Epithelial cell of esophagus (primary cell): ENCODE results near the gene CKMT2.
A peak's percentile ranks its signal among the peaks of the same experiment; 100 is the strongest.

Experiments
- DNase-seq: peaks from one replicate; pipeline ENCODE4 v3.0.0; 2010; ENCODE audit warnings: low read depth
- H3K4me3 ChIP-seq: 2 replicates; pipeline ENCODE4 v1.5.1; 2011; ENCODE audit warnings: mild to moderate bottlenecking, low read length, control low read depth
- TF ChIP-seq, protein P1 (sequence below): IDR thresholded peaks from 2 replicates; pipeline ENCODE4 v1.5.1; 2011; ENCODE audit warnings: low read depth, mild to moderate bottlenecking, low read length, control low read depth, inconsistent platforms; ENCODE audit not compliant: insufficient read depth; ENCODE audit errors: missing control alignments

Gene CKMT2

GRCh38 chr5:81235287-81236072, 2.4 kb downstream of the CKMT2 start:
- TF ChIP-seq, protein P1, sequence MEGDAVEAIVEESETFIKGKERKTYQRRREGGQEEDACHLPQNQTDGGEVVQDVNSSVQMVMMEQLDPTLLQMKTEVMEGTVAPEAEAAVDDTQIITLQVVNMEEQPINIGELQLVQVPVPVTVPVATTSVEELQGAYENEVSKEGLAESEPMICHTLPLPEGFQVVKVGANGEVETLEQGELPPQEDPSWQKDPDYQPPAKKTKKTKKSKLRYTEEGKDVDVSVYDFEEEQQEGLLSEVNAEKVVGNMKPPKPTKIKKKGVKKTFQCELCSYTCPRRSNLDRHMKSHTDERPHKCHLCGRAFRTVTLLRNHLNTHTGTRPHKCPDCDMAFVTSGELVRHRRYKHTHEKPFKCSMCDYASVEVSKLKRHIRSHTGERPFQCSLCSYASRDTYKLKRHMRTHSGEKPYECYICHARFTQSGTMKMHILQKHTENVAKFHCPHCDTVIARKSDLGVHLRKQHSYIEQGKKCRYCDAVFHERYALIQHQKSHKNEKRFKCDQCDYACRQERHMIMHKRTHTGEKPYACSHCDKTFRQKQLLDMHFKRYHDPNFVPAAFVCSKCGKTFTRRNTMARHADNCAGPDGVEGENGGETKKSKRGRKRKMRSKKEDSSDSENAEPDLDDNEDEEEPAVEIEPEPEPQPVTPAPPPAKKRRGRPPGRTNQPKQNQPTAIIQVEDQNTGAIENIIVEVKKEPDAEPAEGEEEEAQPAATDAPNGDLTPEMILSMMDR, result no peak
- DNase-seq, result no peak
- no peak overlapping the region for H3K4me3 ChIP-seq

- TF ChIP-seq, protein P1, result no peak
- no peak overlapping the region for H3K4me3 ChIP-seq
- no peak for DNase-seq
Observed at GRCh38 chr5:81238460-81238859, 5.3 kb downstream of the CKMT2 start.

DNA sequence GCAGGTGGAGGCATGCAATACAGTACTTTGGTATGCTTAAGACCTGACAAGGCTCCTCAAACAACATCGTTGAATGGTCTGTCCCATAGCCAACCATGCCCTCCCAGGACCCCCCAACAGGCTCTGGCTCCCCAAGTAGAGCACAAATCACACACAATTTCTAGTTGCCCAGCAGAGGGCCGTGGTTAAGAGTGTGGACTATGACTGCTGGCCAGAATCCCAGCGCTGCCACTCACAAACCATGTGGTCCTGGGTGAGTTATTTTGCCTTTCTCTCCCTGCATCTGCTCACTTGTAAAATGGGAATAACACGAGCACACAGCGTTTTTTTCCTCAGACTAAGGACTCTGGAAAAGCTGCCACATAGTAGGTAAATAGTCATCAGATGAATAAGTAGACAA, 6.5 kb downstream of the CKMT2 start:
- TF ChIP-seq, protein P1, result no peak
- peak; percentile 4 for DNase-seq
- no peak overlapping the region for H3K4me3 ChIP-seq

DNA sequence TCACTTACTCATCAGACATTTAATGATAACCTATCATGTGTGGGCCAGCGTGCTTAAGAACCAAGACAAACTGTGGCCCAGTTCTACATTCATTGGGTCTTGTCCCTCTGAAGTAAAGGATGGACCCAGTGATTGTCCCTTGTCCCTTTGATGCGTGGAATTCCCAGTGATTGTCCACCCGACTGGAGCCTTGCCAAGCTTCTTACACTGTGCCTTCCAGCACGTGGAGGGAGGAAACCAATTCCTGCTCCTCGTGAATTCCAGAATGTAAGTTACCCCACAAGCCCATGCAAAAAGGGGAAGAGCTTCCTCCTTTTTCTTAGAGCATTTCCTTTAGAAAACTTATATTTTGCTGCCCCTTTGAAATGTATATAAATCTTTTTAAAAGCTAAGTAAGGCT, 7.9 kb downstream of the CKMT2 start:
- no peak overlapping the region for H3K4me3 ChIP-seq
- no peak for DNase-seq
- TF ChIP-seq, protein P1, result no peak

DNA sequence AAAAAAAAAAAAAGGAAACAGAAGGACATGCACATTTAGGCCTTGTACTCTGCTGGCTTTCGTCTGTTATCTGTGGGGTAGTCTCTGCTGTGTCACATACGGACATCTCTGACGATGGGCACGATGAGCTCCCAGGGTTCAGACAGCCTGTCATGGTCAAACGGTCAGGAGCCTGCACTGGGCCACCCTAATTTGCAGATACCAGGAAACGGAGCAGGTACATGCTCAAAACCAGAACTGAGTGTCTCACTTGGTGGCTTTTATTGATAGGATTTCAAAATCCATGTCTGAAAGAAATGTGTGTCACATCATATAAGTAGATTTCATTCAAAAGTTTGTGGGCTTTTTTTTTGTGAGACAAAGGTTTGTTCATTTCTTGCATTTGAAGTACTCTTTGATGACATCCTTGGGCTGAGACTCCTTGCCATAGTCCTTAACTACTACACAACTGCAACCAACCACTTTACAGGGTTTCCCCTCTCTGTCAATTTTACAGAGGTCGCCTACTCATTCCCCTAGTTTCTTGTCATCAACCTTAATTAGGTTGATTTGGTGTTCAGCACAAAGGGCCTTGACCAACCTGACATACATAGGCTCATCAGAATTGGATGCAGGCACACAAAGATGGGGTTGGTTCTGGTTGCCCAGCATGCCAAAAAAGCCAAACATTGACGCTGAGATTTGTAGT, 9.0 kb downstream of the CKMT2 start:
- TF ChIP-seq, protein P1, result no peak
- H3K4me3 ChIP-seq, result no peak overlapping the region
- no peak for DNase-seq

GRCh38 chr5:81242906-81243436, 9.8 kb downstream of the CKMT2 start:
- DNase-seq, result no peak
- H3K4me3 ChIP-seq, result no peak overlapping the region
- TF ChIP-seq, protein P1, result no peak
